GM13977 (cell line): ENCODE measurements around the gene UVSSA.

Source experiments
- DNase-seq: peaks from one replicate; pipeline ENCODE4 v3.0.0; 2012; ENCODE audit warnings: low spot score
- in situ Hi-C: fragments of 300-500 bp; cut with MboI; formaldehyde crosslinking; loops from one replicate; pipeline ENCODE4 v1.12.0; 2022; ENCODE audit warnings: low sequenced_read_pairs, low pct_unique_long_range_greater_than_20kb, mixed read lengths, inconsistent platforms; ENCODE audit not compliant: unreplicated experiment
- TF ChIP-seq, protein P1 (sequence below): IDR thresholded peaks from 2 replicates; pipeline ENCODE4 v1.5.1; 2012; ENCODE audit warnings: mild to moderate bottlenecking, control low read depth; ENCODE audit not compliant: insufficient read depth; ENCODE audit errors: extremely low read depth, missing control alignments

UVSSA gene

DNA sequence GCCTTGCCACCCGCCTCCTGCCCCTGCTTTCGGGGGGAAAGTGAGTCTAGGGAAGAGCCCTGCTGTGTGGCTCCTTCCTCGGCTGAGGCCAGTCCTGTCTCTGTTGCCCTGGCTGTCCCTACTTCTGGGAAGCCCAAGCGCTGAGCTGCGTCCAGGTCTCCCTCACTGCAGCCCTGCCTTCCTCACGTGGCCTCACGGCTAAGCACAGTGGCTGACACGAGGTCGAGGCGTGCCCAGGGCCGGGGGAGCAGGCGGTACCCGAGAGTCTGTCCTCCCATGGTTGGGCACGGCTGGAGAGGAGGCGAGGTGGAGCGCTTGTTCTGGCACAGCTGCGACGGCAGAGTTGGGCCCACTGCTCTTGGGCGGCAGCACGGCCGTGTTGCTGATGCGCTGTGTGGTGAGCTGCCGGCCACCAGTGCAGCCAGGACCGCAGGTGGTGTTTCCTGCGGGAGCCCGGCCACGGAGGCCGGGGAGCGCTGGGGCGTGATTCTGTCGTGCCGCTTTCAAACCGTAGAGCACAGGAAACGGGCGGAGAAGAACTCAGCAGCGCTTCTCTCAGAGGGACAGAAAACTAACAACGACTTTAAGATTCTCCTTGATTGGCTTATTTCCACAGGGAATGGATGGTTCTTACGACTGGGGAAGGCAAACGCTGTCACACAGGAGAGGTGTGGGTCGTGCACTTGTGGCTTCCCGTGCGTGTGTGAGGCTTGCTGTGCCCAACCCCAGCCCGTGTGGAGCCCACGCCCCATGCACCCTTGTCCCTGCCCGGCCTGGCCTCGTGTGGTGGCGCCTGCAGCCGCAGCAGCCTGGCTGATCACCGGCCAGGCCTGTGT, 36.0 kb upstream of the UVSSA start:
- DNase-seq, result no peak
- in situ Hi-C loops, result no loop called here
- TF ChIP-seq, protein P1, sequence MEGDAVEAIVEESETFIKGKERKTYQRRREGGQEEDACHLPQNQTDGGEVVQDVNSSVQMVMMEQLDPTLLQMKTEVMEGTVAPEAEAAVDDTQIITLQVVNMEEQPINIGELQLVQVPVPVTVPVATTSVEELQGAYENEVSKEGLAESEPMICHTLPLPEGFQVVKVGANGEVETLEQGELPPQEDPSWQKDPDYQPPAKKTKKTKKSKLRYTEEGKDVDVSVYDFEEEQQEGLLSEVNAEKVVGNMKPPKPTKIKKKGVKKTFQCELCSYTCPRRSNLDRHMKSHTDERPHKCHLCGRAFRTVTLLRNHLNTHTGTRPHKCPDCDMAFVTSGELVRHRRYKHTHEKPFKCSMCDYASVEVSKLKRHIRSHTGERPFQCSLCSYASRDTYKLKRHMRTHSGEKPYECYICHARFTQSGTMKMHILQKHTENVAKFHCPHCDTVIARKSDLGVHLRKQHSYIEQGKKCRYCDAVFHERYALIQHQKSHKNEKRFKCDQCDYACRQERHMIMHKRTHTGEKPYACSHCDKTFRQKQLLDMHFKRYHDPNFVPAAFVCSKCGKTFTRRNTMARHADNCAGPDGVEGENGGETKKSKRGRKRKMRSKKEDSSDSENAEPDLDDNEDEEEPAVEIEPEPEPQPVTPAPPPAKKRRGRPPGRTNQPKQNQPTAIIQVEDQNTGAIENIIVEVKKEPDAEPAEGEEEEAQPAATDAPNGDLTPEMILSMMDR, result no peak

DNA sequence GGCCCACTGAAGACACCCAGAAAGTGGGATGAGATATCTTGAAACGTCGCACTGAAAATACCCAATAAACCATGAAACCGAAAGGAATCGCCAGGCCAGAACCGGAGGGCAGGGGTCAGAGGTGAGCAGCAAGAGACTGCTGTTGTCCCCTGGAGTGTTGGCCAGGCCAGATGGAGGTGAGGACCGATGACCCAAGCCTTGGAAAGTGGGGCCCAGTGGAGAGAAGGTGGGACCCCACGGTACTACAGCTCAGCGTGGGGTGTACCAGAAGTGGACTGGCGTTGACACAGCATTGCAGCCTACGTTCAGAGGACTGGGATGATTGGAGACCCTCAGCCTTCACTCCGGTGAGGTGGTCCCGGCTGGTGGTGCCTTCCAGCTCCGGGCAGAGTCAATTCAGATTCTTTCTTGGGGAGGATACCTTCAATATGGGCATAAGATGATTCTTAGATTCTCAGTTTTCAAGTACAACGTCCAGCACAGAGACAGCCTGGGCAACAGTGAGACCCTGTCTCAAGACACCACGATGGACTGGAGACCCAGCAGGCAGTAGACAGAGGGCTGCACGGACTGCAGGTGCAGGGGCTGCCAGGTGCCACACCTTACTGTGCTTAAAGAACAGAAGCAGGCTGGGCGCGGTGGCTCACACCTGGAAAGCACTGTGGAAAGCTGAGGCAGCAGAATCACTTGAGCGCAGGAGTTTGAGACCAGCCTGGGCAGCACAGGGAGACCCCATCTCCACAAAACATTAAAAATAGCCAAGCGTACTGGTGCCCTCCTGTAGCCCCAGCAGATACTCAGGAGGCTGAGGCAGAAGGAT, 34.0 kb upstream of the UVSSA start:
- DNase-seq, result no peak
- in situ Hi-C loops, result no loop called here
- TF ChIP-seq, protein P1, result no peak

DNA sequence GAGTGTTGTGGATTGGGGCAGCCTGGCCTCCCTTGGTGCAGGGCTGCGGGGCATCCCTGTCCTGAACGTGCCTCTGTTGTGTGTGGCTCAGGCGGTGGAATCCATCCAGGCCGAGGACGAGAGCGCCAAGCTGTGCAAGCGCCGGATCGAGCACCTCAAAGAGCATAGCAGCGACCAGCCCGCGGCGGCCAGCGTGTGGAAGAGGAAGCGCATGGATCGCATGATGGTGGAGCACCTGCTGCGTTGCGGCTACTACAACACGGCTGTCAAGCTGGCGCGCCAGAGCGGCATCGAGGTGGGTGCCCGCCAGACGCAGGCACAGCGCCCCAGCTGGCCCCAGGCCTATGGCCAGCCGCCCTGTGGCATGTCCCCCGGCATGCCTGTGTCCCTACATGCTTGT, 31.7 kb upstream of the UVSSA start:
- in situ Hi-C loops, result no loop called here
- TF ChIP-seq, protein P1, result no peak
- no peak for DNase-seq

DNA sequence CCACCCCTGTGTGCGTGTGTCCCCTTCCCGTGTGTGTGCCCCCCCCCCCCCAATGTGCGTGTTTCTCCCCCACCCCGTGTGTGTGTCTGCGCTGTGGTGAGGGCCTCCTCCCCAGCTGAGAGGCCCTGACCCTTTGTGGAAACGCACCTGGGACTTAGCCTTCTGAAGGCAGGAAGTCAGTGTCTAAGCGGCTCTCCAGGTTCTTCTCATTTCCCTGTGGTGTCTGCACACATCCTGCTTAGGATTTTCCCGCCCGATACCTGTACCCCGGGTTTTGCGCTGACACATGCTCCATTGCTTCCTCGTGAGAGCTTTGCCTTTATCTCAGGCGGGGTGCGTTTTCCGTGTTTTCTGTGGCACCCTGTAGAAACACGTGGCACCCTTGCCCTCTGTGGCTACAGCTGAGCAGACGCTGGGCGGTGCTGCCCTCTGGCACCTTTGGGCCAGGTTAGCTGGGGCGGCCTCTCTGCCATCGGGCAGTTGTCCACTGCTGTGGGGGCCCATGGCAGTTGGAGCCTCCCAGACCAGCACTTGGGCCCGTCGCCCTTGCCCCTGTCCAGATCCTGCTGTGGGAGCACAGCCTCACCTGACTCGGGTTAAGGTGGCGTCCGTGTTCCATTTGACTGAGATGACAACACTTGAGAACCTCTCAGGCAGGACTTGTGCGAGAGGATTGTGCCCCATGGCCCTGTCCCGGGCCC, 31.0 kb upstream of the UVSSA start:
- no peak for DNase-seq
- in situ Hi-C loops, result no loop called here
- TF ChIP-seq, protein P1, result no peak

DNA sequence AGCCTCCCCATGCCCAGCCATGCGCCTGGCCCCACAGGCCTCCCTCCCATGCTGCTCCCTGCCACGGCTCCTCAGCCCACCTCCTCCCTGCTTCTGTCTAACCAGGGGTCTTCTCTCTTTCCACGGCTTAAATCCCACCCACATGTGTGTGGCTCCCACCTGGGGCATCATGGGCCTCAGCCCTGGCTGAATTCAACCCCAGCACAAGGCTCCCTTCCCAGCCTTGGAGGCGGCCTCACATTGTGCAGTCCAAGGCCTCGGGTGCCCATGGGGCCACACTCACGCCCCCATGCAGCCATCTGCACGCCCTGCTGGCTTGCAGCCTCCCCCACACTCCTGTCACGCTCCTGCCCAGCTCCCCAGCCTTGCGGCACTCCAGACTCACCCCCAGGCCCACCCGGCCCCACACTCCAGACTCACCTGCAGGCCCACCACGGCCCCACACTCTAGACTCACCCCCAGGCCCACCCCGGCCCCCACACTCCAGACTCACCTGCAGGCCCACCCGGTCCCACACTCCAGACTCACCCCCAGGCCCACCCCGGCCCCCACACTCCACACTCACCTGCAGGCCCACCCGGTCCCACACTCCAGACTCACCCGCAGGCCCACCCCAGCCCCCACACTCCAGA, 30.4 kb upstream of the UVSSA start:
- no peak for DNase-seq
- TF ChIP-seq, protein P1, result no peak
- in situ Hi-C loops, result no loop called here
